Measurements from ENCODE around the gene SPARC. TPM values are rescaled to one million over a fixed set of nuclear protein-coding genes. Genes with fewer than 3 reads are reported as not detected.

The SPARC gene
- total RNA-seq, 6 experiments from 2014 or later = 62.2 to 277 (median 109) TPM

DNA sequence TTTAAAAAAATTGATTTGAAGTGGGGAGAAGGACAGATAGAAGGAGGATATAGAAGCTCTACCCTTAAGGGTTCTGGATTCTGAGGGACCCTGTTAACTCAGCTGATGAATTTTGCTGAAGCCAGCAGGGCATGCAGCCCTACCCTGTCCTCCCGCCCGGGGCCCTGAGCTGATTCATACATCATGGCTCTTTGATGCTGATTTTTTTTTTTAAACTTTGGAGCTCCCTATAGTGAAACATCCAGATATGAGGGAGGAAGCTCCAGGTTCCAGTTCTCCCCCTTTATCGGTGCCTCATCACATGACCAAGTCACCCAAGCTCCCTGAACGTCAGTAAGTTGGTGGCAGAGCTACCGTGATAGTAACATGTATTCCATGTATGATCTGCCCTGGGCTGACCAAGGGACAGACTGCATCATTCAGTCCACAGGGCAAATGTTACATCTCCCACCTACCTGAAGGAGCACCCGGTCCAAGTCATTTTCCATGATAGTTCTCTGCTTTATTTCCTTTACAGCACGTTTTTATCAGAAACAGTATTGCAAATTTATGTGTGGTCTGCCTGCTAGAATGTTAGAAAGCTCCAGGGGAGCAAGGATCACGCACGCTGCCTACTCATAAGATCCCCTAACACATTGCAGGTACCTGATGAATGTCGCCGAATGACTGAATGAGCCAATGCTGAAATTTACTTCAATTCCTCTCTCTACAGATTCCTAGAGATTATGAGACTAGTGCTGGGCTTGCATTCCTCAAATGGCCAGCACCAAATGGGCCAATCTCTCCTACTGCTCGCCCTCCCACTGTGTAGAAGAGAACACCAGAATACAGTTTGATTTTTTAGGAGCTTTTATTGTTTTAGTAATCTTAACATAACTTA is 25.9 kb downstream of the SPARC start:
- Histone ChIP-seq H3K27me3 (no peaks in the 10 kb centered on the region), H3K4me1 (peaks cover 0 to 10% (median 0%) of the 10 kb centered on the region in 4 donors), H3K27ac (no peak overlapping the region), H3K9me3 (no peaks in the 10 kb centered on the region), H3K36me3 (no peaks in the 10 kb centered on the region), H3K4me3 (no peak overlapping the region)
- WGBS (ENCODE audit: insufficient coverage, low coverage, low lambda C conversion rate, missing lambda C conversion rate) = 72% methylated on average over 9 of the region's 12 CpGs
- no peak for ATAC-seq
- intact Hi-C loops (cut with DNase I) = loop anchor here in 1 of 2 donors (10.0 kb wide), 1 partner anchor 74 kb away; no protein-coding TSS in a partner anchor
- DNase-seq = no peak
- TF ChIP-seq POLR2A (IDR thresholded peaks at IDR 0.05) = no peak
- TF ChIP-seq CTCF (IDR thresholded peaks at IDR 0.05) = no peak

GRCh38 chr5:151659001-151659754 is 27.5 kb downstream of the SPARC start:
- peaks cover 0 to 9% (median 0%) of the 10 kb centered on the region in 4 donors for H3K4me1 ChIP-seq
- intact Hi-C loops (cut with DNase I) = loop anchor here in 1 of 2 donors (10.0 kb wide), 1 partner anchor 86 kb away; no protein-coding TSS in a partner anchor
- H3K27ac ChIP-seq = no peak overlapping the region
- DNase-seq = peak; percentile 80 to 85 (median 83)
- no peaks in the 10 kb centered on the region for H3K9me3 ChIP-seq
- ATAC-seq = peak; percentile 92 to 94 (median 93)
- H3K27me3 ChIP-seq = no peaks in the 10 kb centered on the region
- WGBS (ENCODE audit: insufficient coverage, low coverage, low lambda C conversion rate, missing lambda C conversion rate) = 54% methylated on average over 3 of the region's 10 CpGs
- H3K4me3 ChIP-seq = no peak overlapping the region
- H3K36me3 ChIP-seq = no peaks in the 10 kb centered on the region
- TF ChIP-seq POLR2A (IDR thresholded peaks at IDR 0.05) (no peak), CTCF (IDR thresholded peaks at IDR 0.05) (peak; percentile 75 to 87 (median 86))

- ATAC-seq = peak; percentile 67 to 86 (median 76)
These were observed 29.6 kb downstream of the SPARC start for GRCh38 chr5:151657114-151657513.

More at GRCh38 chr5:151657114-151657513, 29.6 kb downstream of the SPARC start:
- TF ChIP-seq POLR2A (IDR thresholded peaks at IDR 0.05) = no peak
- TF ChIP-seq CTCF (IDR thresholded peaks at IDR 0.05) = no peak
- H3K9me3 ChIP-seq = no peaks in the 10 kb centered on the region
- DNase-seq = peak in 1 of 3 donors; percentile 56
- H3K27me3 ChIP-seq = no peaks in the 10 kb centered on the region
- H3K4me1 ChIP-seq = peaks cover 0 to 7% (median 0%) of the 10 kb centered on the region in 4 donors
- WGBS (ENCODE audit: insufficient coverage, low coverage, low lambda C conversion rate, missing lambda C conversion rate) = 43% methylated on average over 1 of the region's 1 CpG
- intact Hi-C loops (cut with DNase I) = loop anchor here in 1 of 2 donors (10.0 kb wide), 1 partner anchor 88 kb away; no protein-coding TSS in a partner anchor
- H3K36me3 ChIP-seq = no peaks in the 10 kb centered on the region
- no peak overlapping the region for H3K4me3 ChIP-seq
- H3K27ac ChIP-seq = no peak overlapping the region
